Gastroesophageal sphincter (tissue), 3 donors: ENCODE data around the gene DHRS7C.

Experiments
- CTCF ChIP-seq, 4 experiments: fragments of 200-600 bp in 2 of 4; fragments of 450-650 bp in 2 of 4; sonication (generic) in 1 of 4; IDR thresholded peaks; one replicate each; pipeline ENCODE4 v1.5.1; 2017 to 2019; ENCODE audit warnings: antibody characterized with exemption in 4 of 4, mild to moderate bottlenecking in 2 of 4, moderate library complexity in 2 of 4
- EP300 ChIP-seq: sonication (generic); formaldehyde crosslinking; IDR thresholded peaks from one replicate; pipeline ENCODE4 v1.6.1; 2017; ENCODE audit warnings: antibody characterized with exemption, mild to moderate bottlenecking
- POLR2A ChIP-seq, 2 donors: fragments of 450-650 bp; IDR thresholded peaks; one replicate each; pipeline ENCODE4 v1.6.1; 2017; ENCODE audit warnings: antibody characterized with exemption in 2 of 2, mild to moderate bottlenecking in 2 of 2, moderate library complexity in 1 of 2
- POLR2AphosphoS5 ChIP-seq: sonication (generic); formaldehyde crosslinking; IDR thresholded peaks from one replicate; pipeline ENCODE4 v1.6.1; 2017; ENCODE audit warnings: antibody characterized with exemption

GRCh38 chr17:9821921-9822320 lies 30.5 kb upstream of the DHRS7C start, which contains the start of gene GSG1L2:
- TF ChIP-seq CTCF (IDR thresholded peaks at IDR 0.05) (no peak), POLR2A (IDR thresholded peaks at IDR 0.05) (no peak), EP300 (no peak), POLR2AphosphoS5 (no peak)
